ENCODE measurements around the gene SIRPB2.

The SIRPB2 gene

GRCh38 chr20:1472556-1473245 lies 18.5 kb downstream of the SIRPB2 start:
- H3K4me3 ChIP-seq (replicated peaks in 1 of 2; ENCODE audit: low read depth in 2 of 2, low read length in 2 of 2): no peak overlapping the region
- TF ChIP-seq CTCF (IDR thresholded peaks at IDR 0.05; ENCODE audit: low read depth, low read length): no peak
- DNase-seq (ENCODE audit: low read depth in 2 of 2): no peak

GRCh38 chr20:1471242-1471641 lies 20.0 kb downstream of the SIRPB2 start:
- TF ChIP-seq CTCF (IDR thresholded peaks at IDR 0.05; ENCODE audit: low read depth, low read length): no peak
- no peak overlapping the region for H3K4me3 ChIP-seq (replicated peaks in 1 of 2; ENCODE audit: low read depth in 2 of 2, low read length in 2 of 2)
- DNase-seq (ENCODE audit: low read depth in 2 of 2): no peak

- peak; percentile 99 to 100 for DNase-seq (ENCODE audit: low read depth in 2 of 2)
- TF ChIP-seq CTCF (IDR thresholded peaks at IDR 0.05; ENCODE audit: low read depth, low read length): peak; percentile 78
- H3K4me3 ChIP-seq (replicated peaks in 1 of 2; ENCODE audit: low read depth in 2 of 2, low read length in 2 of 2): no peak overlapping the region
Measured at GRCh38 chr20:1469925-1470571, 21.2 kb downstream of the SIRPB2 start.

DNA sequence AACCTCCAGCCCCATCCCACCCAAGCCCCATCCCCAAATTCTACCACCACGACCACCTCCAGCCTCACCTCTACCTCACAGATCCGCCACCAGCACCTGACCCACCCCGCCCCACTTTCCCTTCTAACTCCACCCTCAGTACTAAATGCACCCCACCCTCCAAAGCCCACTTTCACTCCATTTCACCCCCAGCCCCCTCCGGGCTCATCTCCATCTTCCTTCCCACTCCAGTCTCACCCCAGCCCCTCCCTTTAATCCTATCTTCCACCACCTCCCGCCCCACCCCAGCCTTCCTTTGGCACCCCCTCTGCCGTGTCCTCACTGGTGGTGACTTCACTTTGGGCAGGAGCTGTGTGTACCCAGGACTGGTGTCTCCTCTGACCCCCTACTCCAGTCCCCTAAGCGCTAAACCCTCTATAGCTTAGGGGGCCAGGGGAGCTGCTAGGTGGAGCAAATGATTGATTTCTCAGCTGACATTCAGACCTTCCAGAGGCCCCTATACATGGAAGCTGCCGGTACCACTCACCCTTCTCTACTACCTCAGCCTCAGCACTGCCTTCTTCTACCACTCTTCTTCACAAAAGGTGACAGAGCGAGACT lies 21.8 kb downstream of the SIRPB2 start:
- no peak for DNase-seq (ENCODE audit: low read depth in 2 of 2)
- TF ChIP-seq CTCF (IDR thresholded peaks at IDR 0.05; ENCODE audit: low read depth, low read length): no peak
- peak overlapping the region in 1 of 2 donors; percentile 15 for H3K4me3 ChIP-seq (replicated peaks in 1 of 2; ENCODE audit: low read depth in 2 of 2, low read length in 2 of 2)

GRCh38 chr20:1468117-1468624 lies 23.0 kb downstream of the SIRPB2 start:
- no peak overlapping the region for H3K4me3 ChIP-seq (replicated peaks in 1 of 2; ENCODE audit: low read depth in 2 of 2, low read length in 2 of 2)
- no peak for TF ChIP-seq CTCF (IDR thresholded peaks at IDR 0.05; ENCODE audit: low read depth, low read length)
- no peak for DNase-seq (ENCODE audit: low read depth in 2 of 2)

- H3K4me3 ChIP-seq (replicated peaks in 1 of 2; ENCODE audit: low read depth in 2 of 2, low read length in 2 of 2): no peak overlapping the region
- no peak for DNase-seq (ENCODE audit: low read depth in 2 of 2)
- no peak for TF ChIP-seq CTCF (IDR thresholded peaks at IDR 0.05; ENCODE audit: low read depth, low read length)
Measured at GRCh38 chr20:1467355-1468116, 23.7 kb downstream of the SIRPB2 start.
